AG08396 (cell line): ENCODE results near the gene SORL1.
"Not testable (repeated sequence)": the region's sequence is repeated elsewhere in the genome, so short reads cannot be mapped to it uniquely, and the experiment has no call there.

Experiments
- DNase-seq: peaks from one replicate; pipeline ENCODE4 v3.0.0; 2012; ENCODE audit warnings: low spot score, mixed read lengths

The SORL1 gene

GRCh38 chr11:121478895-121479697, 27.0 kb downstream of the SORL1 start:
- no peak for DNase-seq

DNA sequence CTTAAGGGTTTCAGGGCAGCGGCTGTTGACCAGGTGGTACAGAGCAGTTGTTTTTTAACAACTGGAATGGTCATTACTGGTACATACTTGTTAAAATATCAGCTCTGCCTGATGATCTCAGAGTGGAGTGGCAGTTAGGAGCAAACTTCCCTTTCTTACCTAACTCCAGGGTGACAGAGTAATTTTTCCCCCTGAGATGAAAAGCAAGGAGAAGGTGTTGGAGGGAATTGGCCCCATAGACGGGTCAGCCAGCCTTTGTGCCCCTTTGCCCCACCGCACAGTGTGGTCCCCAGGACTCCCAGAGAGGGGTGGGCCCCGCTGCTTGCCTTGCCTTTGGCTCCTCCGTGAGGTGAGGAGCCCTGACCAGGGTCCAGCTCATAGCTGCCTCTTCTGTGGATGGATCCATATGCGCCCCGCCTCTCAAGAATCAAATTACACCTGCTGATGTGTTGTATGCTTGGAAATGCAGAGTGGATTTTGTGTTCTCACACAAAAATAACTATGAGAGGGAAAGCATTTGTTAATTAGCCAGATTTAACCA, 27.7 kb downstream of the SORL1 start:
- DNase-seq = no peak

DNA sequence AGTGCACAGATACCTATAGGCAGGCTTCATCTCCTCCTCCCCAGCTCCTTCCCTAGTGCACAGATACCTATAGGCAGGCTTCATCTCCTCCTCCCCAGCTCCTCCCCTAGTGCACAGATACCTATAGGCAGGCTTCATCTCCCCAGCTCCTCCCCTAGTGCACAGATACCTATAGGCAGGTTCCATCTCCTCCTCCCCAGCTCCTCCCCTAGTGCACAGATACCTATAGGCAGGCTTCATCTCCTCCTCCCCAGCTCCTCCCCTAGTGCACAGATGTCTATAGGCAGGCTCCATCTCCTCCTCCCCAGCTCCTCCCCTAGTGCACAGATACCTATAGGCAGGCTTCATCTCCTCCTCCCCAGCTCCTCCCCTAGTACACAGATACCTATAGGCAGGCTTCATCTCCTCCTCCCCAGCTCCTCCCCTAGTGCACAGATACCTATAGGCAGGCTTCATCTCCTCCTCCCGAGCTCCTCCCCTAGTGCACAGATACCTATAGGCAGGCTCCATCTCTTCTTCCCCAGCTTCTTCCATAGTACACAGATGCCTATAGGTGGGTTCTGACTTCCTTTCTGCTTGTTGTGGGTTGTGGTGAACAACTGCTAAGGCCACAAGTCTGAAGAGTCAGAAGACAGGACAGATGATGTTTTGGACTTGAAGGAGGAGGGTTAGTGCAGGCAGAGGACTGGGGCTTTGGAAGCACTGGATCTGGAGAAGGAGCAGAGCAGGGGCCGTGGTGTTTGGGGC, 29.5 kb downstream of the SORL1 start:
- not testable (repeated sequence) for DNase-seq

DNA sequence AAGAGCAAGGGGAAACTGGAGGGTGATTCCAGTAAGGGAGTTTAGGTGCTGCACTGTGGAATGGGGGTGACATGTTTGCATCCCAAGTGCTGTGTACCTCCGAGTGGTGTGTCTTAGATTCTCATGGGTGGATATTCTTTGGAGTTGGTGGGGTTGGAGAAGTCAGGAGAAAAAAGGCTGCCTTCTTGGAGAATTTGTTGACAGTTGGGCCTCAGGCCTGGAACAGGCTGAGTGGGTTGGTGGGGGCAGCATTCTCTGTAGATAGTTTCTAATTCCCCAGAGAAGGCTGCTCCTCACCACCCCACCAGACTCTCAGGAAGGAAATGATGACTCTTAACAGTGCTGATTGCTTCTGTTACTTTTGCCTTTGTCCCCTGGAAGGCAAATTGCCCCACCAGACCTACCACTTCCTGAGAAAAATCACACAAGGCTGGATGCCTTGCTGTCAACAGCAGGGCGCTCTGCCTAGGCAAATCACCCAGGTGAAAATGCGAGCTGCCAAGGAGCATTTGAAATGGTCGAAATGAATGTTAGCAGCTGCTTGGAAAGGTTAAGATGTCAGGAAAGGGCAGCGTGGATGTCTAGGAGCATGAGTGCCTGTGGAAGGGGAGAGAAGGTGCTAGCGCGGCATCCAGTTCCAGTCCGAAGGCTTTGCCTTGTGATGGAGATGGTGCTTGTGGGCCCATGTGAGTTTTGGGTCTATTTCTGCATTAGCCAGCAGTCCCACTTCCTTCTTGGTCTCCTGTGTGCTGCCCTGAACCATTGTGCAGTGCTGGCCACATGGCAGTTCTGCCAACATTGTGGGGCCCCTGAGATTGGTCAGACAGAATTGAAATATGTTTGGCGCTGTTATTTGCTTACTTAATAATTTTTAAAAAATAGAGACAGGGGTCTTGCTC, 30.4 kb downstream of the SORL1 start:
- no peak for DNase-seq

GRCh38 chr11:121483805-121484480, 31.8 kb downstream of the SORL1 start:
- no peak for DNase-seq

DNA sequence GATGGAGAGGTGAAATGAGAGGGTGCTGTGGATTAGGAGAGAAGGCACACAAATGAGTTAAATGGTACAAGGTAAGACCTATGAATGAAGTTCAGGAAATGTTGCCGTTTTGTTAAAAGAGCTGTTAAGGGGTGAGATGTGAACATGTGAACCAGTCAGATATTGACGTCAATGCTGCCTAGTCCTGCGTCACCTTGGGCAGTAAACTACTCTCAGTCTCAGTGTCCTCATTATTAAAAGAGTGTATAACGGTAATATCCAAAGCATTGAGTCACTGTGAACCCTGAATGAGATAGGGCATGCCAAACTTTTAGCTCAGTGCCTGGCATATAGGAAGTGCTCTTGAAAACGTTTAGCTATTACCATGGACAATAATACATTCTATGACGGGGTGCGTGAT, 33.1 kb downstream of the SORL1 start:
- DNase-seq = no peak

GRCh38 chr11:121486054-121486453, 33.9 kb downstream of the SORL1 start:
- DNase-seq = no peak

GRCh38 chr11:121487191-121487590, 35.1 kb downstream of the SORL1 start:
- DNase-seq = no peak

GRCh38 chr11:121488170-121488569, 36.1 kb downstream of the SORL1 start:
- no peak for DNase-seq

DNA sequence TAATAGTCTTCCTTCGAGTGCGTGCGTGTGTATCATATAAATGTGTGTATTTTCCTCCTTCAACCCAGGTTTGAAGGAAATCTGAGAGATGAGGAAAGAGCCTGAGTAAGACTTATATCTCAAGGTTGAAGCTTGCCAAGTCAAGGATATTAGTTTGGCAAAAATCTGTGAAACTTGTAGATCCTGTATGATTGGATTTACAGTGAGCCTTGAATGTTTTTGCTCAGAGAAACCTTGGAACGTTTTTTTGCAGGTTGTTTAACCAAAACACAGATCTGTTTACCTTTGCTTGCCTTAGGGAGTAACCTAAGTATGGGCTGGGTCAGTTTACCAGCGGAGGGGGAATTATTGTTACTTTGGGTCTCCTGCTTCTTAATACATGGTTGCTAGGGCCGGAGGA, 36.5 kb downstream of the SORL1 start:
- DNase-seq = no peak

GRCh38 chr11:121489823-121490222, 37.7 kb downstream of the SORL1 start:
- no peak for DNase-seq

GRCh38 chr11:121494355-121495099, 42.4 kb downstream of the SORL1 start:
- no peak for DNase-seq

DNA sequence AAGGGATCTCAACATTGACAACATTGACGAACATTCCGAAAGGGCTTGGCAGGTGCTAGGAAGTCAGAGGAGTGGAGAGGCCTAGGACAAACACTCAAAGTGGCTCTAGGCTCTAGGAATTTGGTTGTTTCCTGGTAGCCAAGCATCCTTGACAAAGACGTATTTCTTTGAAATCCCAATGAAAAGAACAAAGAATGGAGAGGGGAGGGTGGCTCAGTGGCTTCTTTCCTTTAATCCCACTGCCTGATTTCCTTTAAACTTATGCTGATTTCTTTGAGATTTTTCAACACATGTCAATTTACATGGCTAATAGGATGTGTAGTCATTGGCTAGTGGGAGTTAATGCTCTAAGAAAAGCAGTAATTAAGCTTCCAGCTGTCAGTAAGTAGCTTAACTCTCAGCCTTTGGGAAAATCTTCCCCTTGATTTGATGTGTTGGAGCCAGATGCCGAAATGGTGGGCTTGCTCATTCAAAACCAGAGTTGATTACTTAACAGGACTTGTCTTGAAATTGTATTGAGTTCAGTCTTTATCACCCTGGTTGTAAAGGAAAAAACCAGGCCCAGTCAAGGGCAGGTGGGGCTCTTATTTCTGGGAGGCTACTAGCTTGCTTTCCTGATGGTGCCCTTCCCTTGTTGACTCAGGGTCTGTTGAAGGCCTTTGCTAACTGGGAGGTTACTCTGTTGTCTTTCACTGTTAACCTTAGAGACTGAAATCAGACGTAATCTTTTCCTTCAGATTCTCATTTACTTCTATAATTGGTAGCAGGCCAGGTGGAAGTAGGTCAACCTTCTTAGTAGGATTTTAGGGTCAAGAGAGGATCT, 45.3 kb downstream of the SORL1 start:
- DNase-seq = no peak

DNA sequence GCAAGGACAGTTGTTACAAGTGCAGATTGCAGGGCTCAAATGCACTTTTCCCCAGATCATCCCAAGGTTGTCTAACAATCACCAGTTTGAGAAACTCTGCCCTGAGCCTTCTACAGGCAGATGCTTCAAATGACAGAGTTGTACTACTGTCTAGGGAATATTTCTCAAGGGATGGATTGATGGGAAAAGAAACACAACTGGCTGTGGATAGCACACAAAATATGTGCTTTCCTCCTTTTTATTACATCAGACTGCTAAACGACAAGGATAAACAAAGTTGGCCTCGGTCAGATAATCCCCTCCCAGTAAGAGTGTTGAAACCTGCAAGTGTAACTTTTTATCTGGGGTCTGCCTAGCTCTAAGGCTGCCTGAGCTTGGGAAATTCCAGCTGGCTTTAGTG, 47.3 kb downstream of the SORL1 start:
- DNase-seq = no peak

GRCh38 chr11:121500275-121500674, 48.2 kb downstream of the SORL1 start:
- no peak for DNase-seq

DNA sequence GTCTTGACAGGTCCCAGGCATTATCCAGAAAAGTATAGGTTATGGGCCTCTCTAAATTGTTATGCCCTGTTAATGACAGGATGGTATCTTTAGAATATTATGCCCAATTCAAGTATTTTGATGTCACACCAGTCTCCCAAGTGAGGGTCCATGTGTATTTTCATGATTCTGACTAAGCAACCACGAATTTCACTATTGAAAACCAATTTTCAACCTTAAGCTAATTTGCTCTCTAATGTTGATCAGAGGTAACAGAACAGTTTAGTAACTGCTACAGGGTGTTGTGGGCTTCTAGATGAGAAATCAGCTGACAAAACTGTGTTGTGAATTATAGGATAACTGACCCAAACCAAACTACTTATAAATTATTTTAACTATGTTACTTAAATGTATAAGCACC, 48.6 kb downstream of the SORL1 start:
- DNase-seq = no peak

GRCh38 chr11:121503051-121503450, 50.9 kb downstream of the SORL1 start:
- DNase-seq = no peak

DNA sequence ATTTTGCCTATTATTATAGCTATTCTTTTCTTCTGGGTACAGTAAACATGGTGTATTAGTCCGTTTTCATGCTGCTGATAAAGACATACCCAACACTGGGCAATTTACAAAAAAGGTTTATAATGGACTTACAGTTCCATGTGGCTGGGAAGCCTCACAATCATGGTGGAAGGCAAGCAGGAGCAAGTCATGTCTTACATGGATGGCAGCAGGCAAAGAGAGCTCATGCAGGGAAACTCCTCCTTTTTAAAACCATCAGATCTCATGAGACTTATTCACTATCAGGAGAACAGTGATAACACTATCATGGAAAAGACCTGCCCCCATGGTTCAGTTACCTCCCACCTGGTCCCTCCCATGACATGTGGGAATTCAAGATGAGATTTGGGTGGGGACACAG, 54.1 kb downstream of the SORL1 start:
- DNase-seq = not testable (repeated sequence)

DNA sequence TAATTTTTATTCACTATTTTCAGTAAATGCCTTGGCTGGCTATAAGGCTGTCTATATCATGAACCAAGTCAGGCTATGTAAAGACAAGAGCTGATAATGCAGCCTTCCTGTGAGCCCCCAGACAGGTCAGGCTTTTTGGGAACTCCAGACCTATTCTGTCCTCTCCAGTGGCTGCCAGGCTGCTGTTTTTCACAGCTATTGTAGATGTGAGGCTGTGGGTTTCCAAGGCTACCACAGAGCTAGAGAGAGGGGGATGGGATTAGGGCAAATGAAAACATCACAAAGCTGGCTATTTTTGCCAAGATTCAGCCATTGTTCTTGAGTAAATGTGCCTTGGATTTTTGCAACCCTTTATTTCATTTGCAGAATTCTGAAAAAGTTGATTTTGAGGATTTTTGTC, 56.3 kb downstream of the SORL1 start:
- no peak for DNase-seq

GRCh38 chr11:121510438-121510837, 58.3 kb downstream of the SORL1 start:
- no peak for DNase-seq
